ENCODE measurements around the gene NPPA.
A peak's percentile ranks its signal among the peaks of the same experiment; 100 is the strongest.
"Not testable (repeated sequence)": the region's sequence is repeated elsewhere in the genome, so short reads cannot be mapped to it uniquely, and the experiment has no call there.

NPPA gene

GRCh38 chr1:11805422-11806306, 41.9 kb downstream of the NPPA start, which contains the start of the genes CLCN6 and MTHFR:
TSS of gene CLCN6 (plus strand) at chr1:11806191. CDS start at chr1:11806263, 72 bp downstream.
TSS of gene MTHFR (minus strand) at chr1:11805964. CDS start at chr1:11803116, 2,848 bp downstream.
- peak; percentile 97 to 99 (median 98) for DNase-seq

- peak in 2 of 5 experiments; percentile 3 to 37 for DNase-seq
Measured at GRCh38 chr1:11804666-11805421, 42.7 kb downstream of the NPPA start.

- not testable (repeated sequence) for DNase-seq
Measured at GRCh38 chr1:11803924-11804665, 43.5 kb downstream of the NPPA start.

DNA sequence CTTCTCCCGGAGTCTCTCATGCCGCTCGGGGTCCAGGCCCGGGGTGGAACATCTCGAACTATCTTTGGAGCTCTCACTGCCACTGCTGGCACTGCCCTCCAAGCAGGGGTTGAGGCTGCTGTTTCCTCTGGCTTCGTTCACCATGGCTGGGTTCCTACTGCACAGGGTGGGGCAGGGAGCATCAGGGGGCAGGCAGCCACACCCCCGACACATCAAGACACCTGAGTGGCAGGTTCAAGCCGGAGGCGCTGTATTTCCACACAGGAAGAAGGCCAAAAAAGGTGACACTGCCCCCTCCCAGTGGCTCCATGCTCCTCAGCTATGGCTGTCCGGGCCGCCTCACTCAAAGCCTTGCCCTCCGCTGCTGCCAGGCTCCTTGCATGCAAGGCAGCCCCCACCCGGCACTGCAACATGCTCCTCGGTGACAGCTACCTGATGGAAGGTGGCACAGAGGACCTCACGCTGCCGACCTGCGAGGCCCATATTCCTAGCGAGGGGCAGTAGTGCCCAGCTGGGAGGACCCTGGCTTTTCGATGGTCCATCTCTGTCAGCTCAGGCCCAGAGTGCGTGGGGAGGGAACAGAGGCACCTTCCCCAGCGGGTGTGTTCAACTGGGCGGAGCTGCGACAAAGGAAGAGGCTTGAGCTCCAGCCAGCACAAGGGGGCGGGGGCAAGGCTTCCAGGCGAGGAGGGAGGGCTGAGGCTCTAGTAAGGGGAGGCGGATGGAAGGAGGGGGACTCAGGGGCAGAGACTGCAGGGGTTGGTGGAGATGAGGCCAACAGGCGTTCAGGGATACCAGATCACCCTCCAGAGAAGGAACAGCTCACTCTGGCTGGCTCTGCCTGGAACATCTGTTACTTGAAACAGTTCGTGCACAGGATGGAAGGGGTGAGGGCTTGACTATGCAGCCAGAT, 44.4 kb downstream of the NPPA start:
- DNase-seq: peak; percentile 47 to 86 (median 62)

- DNase-seq: no peak
Measured at GRCh38 chr1:11802616-11802972, 45.0 kb downstream of the NPPA start.

DNA sequence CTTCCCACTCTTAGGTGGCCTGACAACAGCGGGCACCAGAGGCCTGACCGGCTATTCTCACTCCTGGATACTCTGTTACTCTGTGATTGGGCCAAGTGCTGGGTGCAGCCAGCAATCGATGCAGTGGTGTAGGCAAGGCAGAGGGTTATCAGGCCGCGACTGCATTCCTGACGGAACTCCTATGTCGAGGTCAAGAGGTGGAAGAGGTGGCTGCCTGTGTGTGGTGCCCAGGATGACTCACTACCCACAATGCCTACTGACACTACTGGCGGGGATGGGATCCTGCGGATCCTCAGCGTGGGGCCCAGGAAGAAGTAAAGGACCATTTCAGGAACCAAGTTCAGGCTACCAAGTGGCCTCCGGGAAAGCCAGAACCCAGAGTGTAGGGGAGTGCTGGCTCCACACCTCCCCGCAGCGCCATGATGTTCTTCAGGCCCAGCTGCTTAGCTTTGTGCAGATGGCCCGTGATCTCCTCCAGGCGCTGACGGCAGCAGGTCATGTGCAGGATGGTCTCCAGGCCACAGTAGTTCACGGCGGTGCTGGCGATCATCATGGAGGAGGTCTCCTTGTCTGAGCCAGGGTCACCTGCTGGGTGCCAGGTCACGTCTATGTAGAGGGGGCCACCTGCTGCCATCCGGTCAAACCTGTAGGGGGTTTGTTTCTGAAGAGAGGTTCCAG, 46.7 kb downstream of the NPPA start:
- DNase-seq: no peak

GRCh38 chr1:11800391-11800755, 47.2 kb downstream of the NPPA start:
- no peak for DNase-seq

DNA sequence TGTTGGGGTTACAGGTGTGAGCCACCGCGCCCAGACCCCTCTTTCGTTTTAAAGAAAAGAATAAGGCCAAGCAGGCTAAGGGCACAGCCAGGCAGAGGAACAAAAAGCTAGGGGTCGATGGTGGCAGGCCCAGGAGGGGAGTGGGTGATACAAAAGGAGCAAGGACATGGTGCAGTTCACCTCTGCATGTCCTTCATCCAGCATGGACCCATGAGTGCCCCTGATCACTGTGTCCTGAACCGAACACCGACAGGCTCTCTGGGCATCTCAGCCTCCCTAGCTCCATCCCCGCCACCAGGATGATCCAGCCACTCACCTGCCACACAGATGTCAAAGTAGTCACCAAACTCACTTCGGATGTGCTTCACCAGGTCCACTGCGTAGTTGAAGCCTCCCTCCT, 47.7 kb downstream of the NPPA start:
- DNase-seq: no peak

- DNase-seq: no peak
Measured at GRCh38 chr1:11799099-11799498, 48.5 kb downstream of the NPPA start.

- DNase-seq: no peak
Measured at GRCh38 chr1:11797525-11798216, 49.9 kb downstream of the NPPA start.

DNA sequence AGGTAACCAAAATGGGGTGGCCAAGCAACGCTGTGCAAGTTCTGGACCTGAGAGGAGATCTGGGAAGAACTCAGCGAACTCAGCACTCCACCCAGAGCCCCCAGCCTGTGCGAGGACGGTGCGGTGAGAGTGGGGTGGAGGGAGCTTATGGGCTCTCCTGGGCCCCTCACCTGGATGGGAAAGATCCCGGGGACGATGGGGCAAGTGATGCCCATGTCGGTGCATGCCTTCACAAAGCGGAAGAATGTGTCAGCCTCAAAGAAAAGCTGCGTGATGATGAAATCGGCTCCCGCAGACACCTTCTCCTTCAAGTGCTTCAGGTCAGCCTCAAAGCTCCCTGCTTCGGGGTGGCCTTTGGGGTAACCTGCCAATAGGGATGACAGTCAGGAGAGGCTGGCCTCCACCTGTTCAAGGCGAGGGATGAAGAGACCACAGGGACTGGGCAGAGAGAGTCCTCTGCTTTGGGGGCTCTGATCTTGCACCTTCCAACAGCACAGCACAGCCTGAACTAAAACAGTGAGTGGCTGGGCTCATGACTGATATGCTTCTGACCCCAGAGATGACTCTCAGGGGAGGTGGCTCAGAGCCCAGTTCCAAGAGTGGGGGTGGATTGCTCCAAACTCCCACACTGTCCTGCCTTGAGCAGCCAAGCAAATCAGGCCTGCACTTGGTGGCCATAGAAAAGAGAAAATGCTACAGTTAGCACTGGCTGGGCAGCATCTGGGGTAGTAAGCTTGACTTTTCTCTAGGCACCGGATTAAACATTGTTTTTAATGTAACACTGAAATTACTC, 51.4 kb downstream of the NPPA start:
- DNase-seq: no peak
